Memory B cell (primary cell): Measurements from ENCODE around the gene FKBP2.
A peak's percentile ranks its signal among the peaks of the same experiment; 100 is the strongest.

Experiments
- ATAC-seq: fragments of 150-1000 bp; cut with Tn5 transposase; 2 replicates; pipeline ENCODE4 v1.10.0; 2021; ENCODE audit warnings: low read depth, mild to moderate bottlenecking, moderate library complexity
- DNase-seq, 2 donors: peaks; one replicate each; pipeline ENCODE4 v3.0.0; 2022; ENCODE audit warnings: low spot score in 2 of 2
- H3K27ac Mint-ChIP-seq: one replicate; pipeline ENCODE4 v1.8.0; 2022; ENCODE audit warnings: mild to moderate bottlenecking, moderate library complexity, mixed read lengths
- H3K27me3 Mint-ChIP-seq: one replicate; pipeline ENCODE4 v1.8.0; 2022; ENCODE audit warnings: mixed read lengths
- H3K36me3 Mint-ChIP-seq: one replicate; pipeline ENCODE4 v1.8.0; 2022; ENCODE audit warnings: mild to moderate bottlenecking, mixed read lengths
- H3K4me1 Mint-ChIP-seq: one replicate; pipeline ENCODE4 v1.8.0; 2022; ENCODE audit warnings: mixed read lengths
- H3K4me3 Mint-ChIP-seq: one replicate; pipeline ENCODE4 v1.8.0; 2022; ENCODE audit warnings: mild to moderate bottlenecking, moderate library complexity, mixed read lengths
- H3K9me3 Mint-ChIP-seq: one replicate; pipeline ENCODE4 v1.8.0; 2022; ENCODE audit warnings: mixed read lengths

Gene FKBP2

GRCh38 chr11:64291752-64292459, 51.0 kb downstream of the FKBP2 start:
- ATAC-seq: peak; percentile 69
- no peaks in the 10 kb centered on the region for H3K36me3 Mint-ChIP-seq
- no peak overlapping the region for H3K4me3 Mint-ChIP-seq
- no peak overlapping the region for H3K27ac Mint-ChIP-seq
- DNase-seq: no peak
- H3K27me3 Mint-ChIP-seq: peaks cover 24% of the 10 kb centered on the region
- no peaks in the 10 kb centered on the region for H3K9me3 Mint-ChIP-seq
- peaks cover 7% of the 10 kb centered on the region for H3K4me1 Mint-ChIP-seq

DNA sequence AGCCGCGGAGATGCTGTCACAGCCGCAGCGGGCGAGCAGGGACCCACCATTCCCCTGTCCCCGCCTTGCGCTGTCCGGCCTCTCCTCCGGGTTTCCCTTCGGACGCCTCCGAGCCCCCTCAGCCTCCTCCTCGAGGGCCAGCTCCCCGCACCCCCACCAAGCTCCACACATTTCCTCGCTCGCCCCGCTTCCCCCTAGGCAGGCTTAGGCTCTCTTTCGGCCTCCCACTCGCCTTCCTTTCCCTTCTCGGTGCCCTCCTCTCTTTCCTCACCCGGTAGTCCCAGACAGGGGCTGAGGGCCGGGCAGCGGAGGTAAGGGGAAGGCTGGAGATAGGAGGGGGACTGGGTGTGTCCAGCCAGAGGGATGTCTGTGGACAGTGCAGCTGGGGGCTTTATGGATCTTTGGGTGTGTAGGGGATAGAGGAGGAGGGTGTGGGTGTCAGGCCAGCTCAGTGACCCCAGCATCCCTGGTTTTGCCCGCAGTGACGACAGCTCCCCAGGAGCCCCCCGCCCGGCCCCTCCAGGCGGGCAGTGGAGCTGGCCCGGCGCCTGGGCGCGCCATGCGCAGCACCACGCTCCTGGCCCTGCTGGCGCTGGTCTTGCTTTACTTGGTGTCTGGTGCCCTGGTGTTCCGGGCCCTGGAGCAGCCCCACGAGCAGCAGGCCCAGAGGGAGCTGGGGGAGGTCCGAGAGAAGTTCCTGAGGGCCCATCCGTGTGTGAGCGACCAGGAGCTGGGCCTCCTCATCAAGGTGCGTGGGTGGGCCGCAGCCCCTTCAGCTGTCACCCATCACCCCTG, 51.8 kb downstream of the FKBP2 start:
- Mint-ChIP-seq H3K9me3 (no peaks in the 10 kb centered on the region), H3K4me1 (peaks cover 12% of the 10 kb centered on the region), H3K36me3 (no peaks in the 10 kb centered on the region), H3K4me3 (peak overlapping the region; percentile 79), H3K27ac (no peak overlapping the region), H3K27me3 (peaks cover 31% of the 10 kb centered on the region)
- no peak for DNase-seq
- peak; percentile 26 for ATAC-seq
